Endodermal cell (in vitro differentiated cells): Measurements from ENCODE around the gene SMAD3. TPM values are rescaled to one million over a fixed set of nuclear protein-coding genes. Genes with fewer than 3 reads are reported as not detected.

ENCODE experiments used
- DNase-seq: peaks from one replicate; pipeline ENCODE4 v3.0.0-alpha.2; 2017
- H3K27ac ChIP-seq: 2 replicates; pipeline ENCODE4 v1.5.1; 2013; ENCODE audit warnings: mild to moderate bottlenecking, low read depth, low read length, moderate library complexity
- H3K27me3 ChIP-seq: 2 replicates; pipeline ENCODE4 v1.6.1; 2013; ENCODE audit warnings: mild to moderate bottlenecking, low read length, moderate library complexity; ENCODE audit not compliant: insufficient read depth, control insufficient read depth, poor library complexity, severe bottlenecking
- H3K36me3 ChIP-seq: 2 replicates; pipeline ENCODE4 v1.7.0; 2013; ENCODE audit warnings: mild to moderate bottlenecking, low read length, moderate library complexity; ENCODE audit not compliant: control insufficient read depth, insufficient read depth
- H3K4me1 ChIP-seq: one replicate; pipeline ENCODE4 v1.7.0; 2013; ENCODE audit warnings: low read length; ENCODE audit not compliant: control insufficient read depth, insufficient read depth
- H3K4me3 ChIP-seq: 2 replicates; pipeline ENCODE4 v1.5.1; 2013; ENCODE audit warnings: mild to moderate bottlenecking, low read length, moderate library complexity
- H3K9ac ChIP-seq: 2 replicates; pipeline ENCODE4 v1.6.1; 2013; ENCODE audit warnings: mild to moderate bottlenecking, low read length, moderate library complexity; ENCODE audit not compliant: poor library complexity, severe bottlenecking; ENCODE audit errors: extremely low read depth
- H3K9me3 ChIP-seq: 2 replicates; pipeline ENCODE4 v1.6.1; 2013; ENCODE audit warnings: mild to moderate bottlenecking, low read length, moderate library complexity; ENCODE audit not compliant: control insufficient read depth
- H3K27ac Mint-ChIP-seq: 2 replicates; pipeline ENCODE4 v1.8.0; 2020; ENCODE audit warnings: mixed read lengths
- H3K27me3 Mint-ChIP-seq: 2 replicates; pipeline ENCODE4 v1.8.0; 2021; ENCODE audit warnings: mild to moderate bottlenecking, mixed read lengths; ENCODE audit not compliant: insufficient read depth
- H3K36me3 Mint-ChIP-seq: 2 replicates; pipeline ENCODE4 v1.8.0; 2020; ENCODE audit warnings: low read depth, mixed read lengths
- H3K4me1 Mint-ChIP-seq: 2 replicates; pipeline ENCODE4 v1.8.0; 2020; ENCODE audit warnings: mixed read lengths
- H3K4me3 Mint-ChIP-seq: 2 replicates; pipeline ENCODE4 v1.8.0; 2020; ENCODE audit warnings: mild to moderate bottlenecking, moderate library complexity, mixed read lengths
- H3K9me3 Mint-ChIP-seq: 2 replicates; pipeline ENCODE4 v1.8.0; 2020; ENCODE audit warnings: mild to moderate bottlenecking, mixed read lengths
- CTCF ChIP-seq: fragments of 200-600 bp; sonication (generic); conservative IDR thresholded peaks from 2 replicates; pipeline ENCODE4 v1.5.0; 2021; ENCODE audit warnings: antibody characterized with exemption, mild to moderate bottlenecking
- WGBS, 2 experiments: methylation state at CpG; one replicate each; pipeline versions ENCODE4 v1.1.5 to v1.1.7; 2013; ENCODE audit warnings: missing lambda C conversion rate in 2 of 2, mixed read lengths in 1 of 2; ENCODE audit not compliant: insufficient coverage in 1 of 2, insufficient read length in 1 of 2; 5-methylcytosine and 5-hydroxymethylcytosine counted together
- total RNA-seq, 2 donors: library from RNA; stranded (reverse); fragmentation: NEBNext Ultra II Directional in 1 of 2; extraction: Animal tissue kit (Norgen Biotek cat#: 25700) in 1 of 2; gene quantifications; 2 replicates in 1 of 2; 3 replicates in 1 of 2; pipeline ENCODE4 v1.2.1, GENCODE V29; 2021

SMAD3 gene
- total RNA-seq, 2 donors from 2014 or later = 7.8 to 9.6 TPM

- Histone ChIP-seq H3K4me3 (no peak overlapping the region), H3K27me3 (no peaks in the 10 kb centered on the region), H3K36me3 (peaks cover 19% of the 10 kb centered on the region), H3K4me1 (peaks cover 35% of the 10 kb centered on the region), H3K9me3 (peaks cover 14% of the 10 kb centered on the region), H3K27ac (no peak overlapping the region), H3K9ac (no peak overlapping the region)
- peak overlapping the region; percentile 13 for H3K27ac Mint-ChIP-seq
- no peak overlapping the region for H3K4me3 Mint-ChIP-seq
- no peaks in the 10 kb centered on the region for H3K36me3 Mint-ChIP-seq
- peaks cover 7% of the 10 kb centered on the region for H3K27me3 Mint-ChIP-seq
- peaks cover 14% of the 10 kb centered on the region for H3K9me3 Mint-ChIP-seq
- 94 to 96% methylated on average over 11 to 12 of the region's 12 CpGs for WGBS, 2 experiments
- TF ChIP-seq CTCF = no peak
- no peak for DNase-seq
- peaks cover 60% of the 10 kb centered on the region for H3K4me1 Mint-ChIP-seq
These were observed 17.8 kb downstream of the SMAD3 start for GRCh38 chr15:67083135-67083762.

GRCh38 chr15:67084561-67084960, 19.2 kb downstream of the SMAD3 start:
- peaks cover 39% of the 10 kb centered on the region for H3K4me1 ChIP-seq
- Mint-ChIP-seq H3K9me3 (peaks cover 14% of the 10 kb centered on the region), H3K4me1 (peaks cover 67% of the 10 kb centered on the region), H3K27me3 (peaks cover 12% of the 10 kb centered on the region), H3K36me3 (no peaks in the 10 kb centered on the region), H3K4me3 (no peak overlapping the region), H3K27ac (no peak overlapping the region)
- H3K9ac ChIP-seq = no peak overlapping the region
- H3K27ac ChIP-seq = no peak overlapping the region
- H3K27me3 ChIP-seq = no peaks in the 10 kb centered on the region
- TF ChIP-seq CTCF = no peak
- H3K4me3 ChIP-seq = no peak overlapping the region
- 88 to 93% methylated on average over 4 to 7 of the region's 7 CpGs for WGBS, 2 experiments
- no peak for DNase-seq
- peaks cover 19% of the 10 kb centered on the region for H3K36me3 ChIP-seq
- H3K9me3 ChIP-seq = peaks cover 14% of the 10 kb centered on the region

GRCh38 chr15:67085237-67085817, 19.9 kb downstream of the SMAD3 start:
- H3K4me3 Mint-ChIP-seq = no peak overlapping the region
- DNase-seq = no peak
- H3K36me3 Mint-ChIP-seq = no peaks in the 10 kb centered on the region
- H3K27me3 ChIP-seq = no peaks in the 10 kb centered on the region
- H3K36me3 ChIP-seq = peaks cover 14% of the 10 kb centered on the region
- peaks cover 14% of the 10 kb centered on the region for H3K9me3 ChIP-seq
- H3K9me3 Mint-ChIP-seq = peaks cover 14% of the 10 kb centered on the region
- H3K27me3 Mint-ChIP-seq = peaks cover 13% of the 10 kb centered on the region
- H3K4me1 Mint-ChIP-seq = peaks cover 73% of the 10 kb centered on the region
- peaks cover 39% of the 10 kb centered on the region for H3K4me1 ChIP-seq
- H3K27ac ChIP-seq = no peak overlapping the region
- H3K4me3 ChIP-seq = no peak overlapping the region
- TF ChIP-seq CTCF = no peak
- 88 to 100% methylated on average over 1 to 3 of the region's 3 CpGs for WGBS, 2 experiments
- H3K27ac Mint-ChIP-seq = no peak overlapping the region
- H3K9ac ChIP-seq = no peak overlapping the region
